B cell (primary cell): ENCODE measurements around the gene TMEM150C. TPM values are rescaled to one million over a fixed set of nuclear protein-coding genes. Genes with fewer than 3 reads are reported as not detected.

Experiments
- ATAC-seq: fragments of 200-7000 bp; cut with Tn5 transposase; one replicate; pipeline ENCODE4 v1.10.0; 2021; ENCODE audit warnings: low read depth, mild to moderate bottlenecking, moderate number of reproducible peaks, moderate library complexity
- CTCF ChIA-PET: fragments of 350-600 bp; sonication (Branson Sonifier 250); formaldehyde crosslinking; loops from one replicate; lab custom pipeline; 2021; ENCODE audit warnings: antibody characterized with exemption, inconsistent platforms; lab: Charles Lee
- POLR2A ChIA-PET: fragments of 350-600 bp; sonication (Branson Sonifier 250); formaldehyde crosslinking; loops from one replicate; lab custom pipeline; 2021; ENCODE audit warnings: antibody characterized with exemption; lab: Charles Lee
- DNase-seq: peaks from one replicate; pipeline ENCODE4 v3.0.0; 2013
- H2AFZ ChIP-seq: 2 replicates; pipeline ENCODE4 v1.6.1; 2012; ENCODE audit warnings: mild to moderate bottlenecking, low read depth, low read length; ENCODE audit not compliant: insufficient read depth, poor library complexity, severe bottlenecking
- H3K27ac ChIP-seq, 2 donors: 1 replicate in 1 of 2; 2 replicates in 1 of 2; pipeline ENCODE4 v1.5.1; 2012 to 2013; ENCODE audit warnings: low read length in 2 of 2, mild to moderate bottlenecking in 2 of 2, moderate library complexity in 1 of 2
- H3K27me3 ChIP-seq, 4 experiments: fragments of 200-600 bp in 1 of 4; sonication (generic) in 1 of 4; replicated peaks in 1 of 4; 1 replicate in 2 of 4; 2 replicates in 2 of 4; pipeline versions ENCODE4 v1.6.1 to v1.7.0; 2013 to 2016; ENCODE audit warnings: low read length in 3 of 4, mild to moderate bottlenecking in 2 of 4, mixed read lengths in 1 of 4, moderate library complexity in 1 of 4; ENCODE audit not compliant: insufficient read depth in 4 of 4, control insufficient read depth in 3 of 4; ENCODE audit errors: control extremely low read depth in 1 of 4
- H3K36me3 ChIP-seq, 2 experiments: replicated peaks in 1 of 2; 1 replicate in 1 of 2; 2 replicates in 1 of 2; pipeline versions ENCODE4 v1.6.1 to v1.7.1; 2013; ENCODE audit warnings: low read length in 1 of 2; ENCODE audit not compliant: insufficient read depth in 2 of 2, control insufficient read depth in 1 of 2; ENCODE audit errors: control extremely low read depth in 1 of 2, extremely low read depth in 1 of 2
- H3K4me1 ChIP-seq, 2 donors: fragments of 200-600 bp in 1 of 2; sonication (generic) in 1 of 2; 1 replicate in 1 of 2; 2 replicates in 1 of 2; pipeline versions ENCODE4 v1.5.1 to v1.6.1; 2013 to 2017; ENCODE audit warnings: low read length in 2 of 2; ENCODE audit not compliant: control insufficient read depth in 2 of 2, insufficient read depth in 2 of 2
- H3K4me2 ChIP-seq: replicated peaks from 2 replicates; pipeline ENCODE3; 2012; ENCODE audit warnings: mild to moderate bottlenecking, low read depth, low read length; ENCODE audit not compliant: poor library complexity, severe bottlenecking
- H3K4me3 ChIP-seq, 5 experiments: fragments of 200-600 bp in 1 of 5; sonication (generic) in 1 of 5; 1 replicate in 3 of 5; 2 replicates in 2 of 5; pipeline versions ENCODE4 v1.5.1 to v1.7.0; 2011 to 2016; ENCODE audit warnings: low read length in 4 of 5, mild to moderate bottlenecking in 4 of 5, low read depth in 2 of 5, control low read depth in 1 of 5, moderate library complexity in 1 of 5; ENCODE audit not compliant: insufficient read depth in 1 of 5; ENCODE audit errors: control extremely low read depth in 1 of 5, extremely low read depth in 1 of 5
- H3K79me2 ChIP-seq: fragments of 200-600 bp; sonication (generic); one replicate; pipeline ENCODE4 v1.6.0; 2016; ENCODE audit warnings: low read length; ENCODE audit not compliant: control insufficient read depth, insufficient read depth
- H3K9ac ChIP-seq: fragments of 200-600 bp; sonication (generic); 2 replicates; pipeline ENCODE4 v1.6.1; 2017; ENCODE audit warnings: mild to moderate bottlenecking, low read length, moderate library complexity
- H3K9me3 ChIP-seq, 3 donors: one replicate each; pipeline versions ENCODE4 v1.6.1 to v1.7.1; 2013; ENCODE audit warnings: low read length in 2 of 3; ENCODE audit not compliant: control insufficient read depth in 2 of 3, insufficient read depth in 1 of 3; ENCODE audit errors: control extremely low read depth in 1 of 3
- H4K20me1 ChIP-seq: 2 replicates; pipeline ENCODE4 v1.6.0; 2012; ENCODE audit warnings: mild to moderate bottlenecking, low read length; ENCODE audit not compliant: insufficient read depth, control insufficient read depth, poor library complexity, severe bottlenecking
- H3K27ac Mint-ChIP-seq: one replicate; pipeline ENCODE4 v1.8.0; 2021; ENCODE audit warnings: mixed read lengths
- H3K27me3 Mint-ChIP-seq: one replicate; pipeline ENCODE4 v1.8.0; 2021; ENCODE audit warnings: mixed read lengths
- H3K4me1 Mint-ChIP-seq: one replicate; pipeline ENCODE4 v1.8.0; 2021; ENCODE audit warnings: mixed read lengths
- H3K4me3 Mint-ChIP-seq: one replicate; pipeline ENCODE4 v1.8.0; 2021; ENCODE audit warnings: mixed read lengths
- H3K9me3 Mint-ChIP-seq: one replicate; pipeline ENCODE4 v1.8.0; 2022; ENCODE audit warnings: mixed read lengths; ENCODE audit not compliant: insufficient read depth
- CTCF ChIP-seq: fragments of 200-600 bp; IDR thresholded peaks from one replicate; pipeline ENCODE4 v1.8.0; 2022; ENCODE audit warnings: antibody characterized with exemption, mild to moderate bottlenecking
- EZH2 ChIP-seq: IDR thresholded peaks from 2 replicates; pipeline ENCODE4 v1.6.1; 2012; ENCODE audit warnings: borderline replicate concordance, low read depth, mild to moderate bottlenecking, moderate library complexity, low read length; ENCODE audit not compliant: insufficient read depth, poor library complexity, severe bottlenecking
- WGBS: methylation state at CpG from one replicate; pipeline ENCODE4 v1.1.5; 2013; ENCODE audit warnings: missing lambda C conversion rate; ENCODE audit not compliant: insufficient coverage; 5-methylcytosine and 5-hydroxymethylcytosine counted together
- intact Hi-C: fragments of 100-400 bp; cut with micrococcal nuclease; formaldehyde crosslinking; loops from one replicate; pipeline ENCODE4 v1.10.0; 2022
- polyA plus RNA-seq: library from polyadenylated mRNA; depleted of rRNA; stranded (reverse); fragments of >200 nt; gene quantifications from 2 replicates; pipeline ENCODE4 v1.2.3, GENCODE V29; 2012
- total RNA-seq, 2 donors: library from RNA; stranded (reverse); fragments of 120-200 nt in 1 of 2; gene quantifications; 1 replicate in 1 of 2; 2 replicates in 1 of 2; pipeline versions ENCODE4 v1.2.3 to v1.2.4, GENCODE V29; 2013 to 2022

TMEM150C gene
- total and polyA plus RNA-seq, 2 donors (not counting 1 experiment from before 2014, with no cell fraction given), result 0.04 TPM; not detected in 1

GRCh38 chr4:82519776-82520175 is 42.0 kb downstream of the TMEM150C start:
- H3K4me2 ChIP-seq, result no peak overlapping the region
- no peaks in the 10 kb centered on the region for H3K9me3 ChIP-seq
- H3K4me3 Mint-ChIP-seq, result no peak overlapping the region
- H2AFZ ChIP-seq, result no peak overlapping the region
- CTCF ChIA-PET, result no interaction called here
- POLR2A ChIA-PET, result no interaction called here
- H3K4me1 ChIP-seq, result no peaks in the 10 kb centered on the region
- no peaks in the 10 kb centered on the region for H3K9me3 Mint-ChIP-seq
- intact Hi-C loops, result no loop called here
- no peaks in the 10 kb centered on the region for H3K36me3 ChIP-seq
- ATAC-seq, result no peak
- H3K4me1 Mint-ChIP-seq, result no peaks in the 10 kb centered on the region
- H3K27ac ChIP-seq, result no peak overlapping the region
- peaks cover 33% of the 10 kb centered on the region for H3K27me3 Mint-ChIP-seq
- no peak overlapping the region for H3K27ac Mint-ChIP-seq
- H3K9ac ChIP-seq, result no peak overlapping the region
- no peaks in the 10 kb centered on the region for H3K79me2 ChIP-seq
- H3K27me3 ChIP-seq, result peaks cover 0 to 8% (median 0%) of the 10 kb centered on the region in 4 experiments
- DNase-seq, result no peak
- H4K20me1 ChIP-seq, result no peaks in the 10 kb centered on the region
- no peak overlapping the region for H3K4me3 ChIP-seq
- TF ChIP-seq EZH2 (no peak), CTCF (no peak)
- no CpG with 5 or more reads among the region's 2 CpGs for WGBS

- ChIA-PET CTCF (no interaction called here), POLR2A (no interaction called here)
Observed at GRCh38 chr4:82519072-82519471, 42.7 kb downstream of the TMEM150C start.

More at GRCh38 chr4:82519072-82519471, 42.7 kb downstream of the TMEM150C start:
- Histone ChIP-seq H3K36me3 (no peaks in the 10 kb centered on the region), H3K9me3 (no peaks in the 10 kb centered on the region), H3K4me3 (no peak overlapping the region), H3K4me2 (no peak overlapping the region), H4K20me1 (no peaks in the 10 kb centered on the region), H2AFZ (no peak overlapping the region), H3K27ac (no peak overlapping the region), H3K4me1 (no peaks in the 10 kb centered on the region), H3K79me2 (no peaks in the 10 kb centered on the region), H3K9ac (no peak overlapping the region), H3K27me3 (peaks cover 0 to 8% (median 0%) of the 10 kb centered on the region in 4 experiments)
- no peak for DNase-seq
- H3K27ac Mint-ChIP-seq, result no peak overlapping the region
- no peaks in the 10 kb centered on the region for H3K9me3 Mint-ChIP-seq
- ATAC-seq, result no peak
- intact Hi-C loops, result no loop called here
- no peak overlapping the region for H3K4me3 Mint-ChIP-seq
- H3K4me1 Mint-ChIP-seq, result no peaks in the 10 kb centered on the region
- TF ChIP-seq EZH2, result no peak
- TF ChIP-seq CTCF, result no peak
- H3K27me3 Mint-ChIP-seq, result peaks cover 33% of the 10 kb centered on the region
- 100% methylated on average over 2 of the region's 3 CpGs for WGBS
